PC-3 (cell line): ENCODE measurements around the gene TNNT2. TPM values are rescaled to one million over a fixed set of nuclear protein-coding genes. Genes with fewer than 3 reads are reported as not detected.

Experiments used
- ATAC-seq: fragments of 200-7000 bp; cut with Tn5 transposase; 2 replicates; pipeline ENCODE4 v1.9.1; 2020; ENCODE audit warnings: mild to moderate bottlenecking, moderate library complexity
- BruUV-seq: library from RNA; stranded (reverse); fragments of 400-500 nt; replicated peaks from 2 replicates; lab custom pipeline; 2021; lab: Mats Ljungman, UMichigan
- CTCF ChIA-PET: fragments of 300-600 bp; sonication (Branson Sonifier 250); formaldehyde crosslinking; loops from one replicate; lab custom pipeline; 2022; ENCODE audit warnings: antibody characterized with exemption; lab: Charles Lee
- POLR2A ChIA-PET: fragments of 300-600 bp; sonication (Branson Sonifier 250); formaldehyde crosslinking; loops from one replicate; lab custom pipeline; 2022; ENCODE audit warnings: antibody characterized with exemption; ENCODE audit not compliant: unreplicated experiment; lab: Charles Lee
- DNase-seq: peaks from one replicate; pipeline ENCODE4 v3.0.0-alpha.2; 2015
- H2AFZ ChIP-seq: fragments of 300-600 bp; sonication (generic); 2 replicates; pipeline ENCODE4 v1.6.0; 2016; ENCODE audit warnings: antibody characterized with exemption, low read length
- H3F3A ChIP-seq: fragments of 300-600 bp; sonication (generic); one replicate; pipeline ENCODE4 v1.6.0; 2017; ENCODE audit warnings: antibody characterized with exemption, low read length, control low read depth, mild to moderate bottlenecking; ENCODE audit not compliant: unreplicated experiment
- H3K27ac ChIP-seq: fragments of 300-600 bp; sonication (generic); 2 replicates; pipeline ENCODE4 v1.5.1; 2016; ENCODE audit warnings: mild to moderate bottlenecking, low read length
- H3K27me3 ChIP-seq: fragments of 300-600 bp; sonication (generic); 2 replicates; pipeline ENCODE4 v1.6.1; 2016; ENCODE audit warnings: low read length, mixed read lengths
- H3K36me3 ChIP-seq: fragments of 300-600 bp; sonication (generic); 2 replicates; pipeline ENCODE4 v1.6.1; 2016; ENCODE audit warnings: low read depth, mixed run types, low read length, mixed read lengths
- H3K4me1 ChIP-seq: fragments of 300-600 bp; sonication (generic); 2 replicates; pipeline ENCODE4 v1.5.1; 2016; ENCODE audit warnings: low read length; ENCODE audit not compliant: insufficient read depth
- H3K4me2 ChIP-seq: fragments of 300-600 bp; sonication (generic); 2 replicates; pipeline ENCODE4 v1.6.0; 2016; ENCODE audit warnings: low read length
- H3K4me3 ChIP-seq: fragments of 300-600 bp; sonication (generic); 2 replicates; pipeline ENCODE4 v1.5.1; 2016; ENCODE audit warnings: mild to moderate bottlenecking, low read length, mixed read lengths
- H3K79me2 ChIP-seq: fragments of 300-600 bp; sonication (generic); 2 replicates; pipeline ENCODE4 v1.6.1; 2017; ENCODE audit warnings: low read length, mixed read lengths
- H3K9ac ChIP-seq: fragments of 300-600 bp; sonication (generic); 2 replicates; pipeline ENCODE4 v1.6.0; 2016; ENCODE audit warnings: mild to moderate bottlenecking, low read length
- H3K9me2 ChIP-seq: fragments of 300-600 bp; sonication (generic); replicated peaks from 2 replicates; pipeline ENCODE4 v1.6.1; 2016; ENCODE audit warnings: mixed run types, low read length, mixed read lengths
- H3K9me3 ChIP-seq: fragments of 300-600 bp; sonication (generic); 2 replicates; pipeline ENCODE4 v1.6.1; 2016; ENCODE audit warnings: low read length, mixed read lengths
- H4K20me1 ChIP-seq: fragments of 300-600 bp; sonication (generic); 2 replicates; pipeline ENCODE4 v1.6.1; 2016; ENCODE audit warnings: low read length, mixed read lengths
- CTCF ChIP-seq: fragments of 300-600 bp; sonication (generic); conservative IDR thresholded peaks from 2 replicates; pipeline ENCODE4 v1.5.1; 2017; ENCODE audit warnings: antibody characterized with exemption, low read depth, mild to moderate bottlenecking, low read length
- EZH2 ChIP-seq: fragments of 300-600 bp; sonication (generic); IDR thresholded peaks from one replicate; pipeline ENCODE4 v1.6.1; 2017; ENCODE audit warnings: antibody characterized with exemption, mild to moderate bottlenecking, low read length; ENCODE audit not compliant: unreplicated experiment
- EZH2phosphoT487 ChIP-seq: fragments of 300-600 bp; sonication (generic); IDR thresholded peaks from 2 replicates; pipeline ENCODE4 v1.6.1; 2018; ENCODE audit warnings: mild to moderate bottlenecking, antibody characterized with exemption, low read length, borderline replicate concordance
- intact Hi-C: fragments of 100-400 bp; cut with micrococcal nuclease; formaldehyde crosslinking; loops from 2 replicates; pipeline ENCODE4 v1.9.0; 2023
- total RNA-seq: library from RNA; depleted of rRNA; stranded (reverse); fragments of >200 nt; gene quantifications from 2 replicates; pipeline ENCODE4 v1.2.3, GENCODE V29; 2014

TNNT2 gene
- total RNA-seq, 1 experiment from 2014 or later, result 1.1 TPM

DNA sequence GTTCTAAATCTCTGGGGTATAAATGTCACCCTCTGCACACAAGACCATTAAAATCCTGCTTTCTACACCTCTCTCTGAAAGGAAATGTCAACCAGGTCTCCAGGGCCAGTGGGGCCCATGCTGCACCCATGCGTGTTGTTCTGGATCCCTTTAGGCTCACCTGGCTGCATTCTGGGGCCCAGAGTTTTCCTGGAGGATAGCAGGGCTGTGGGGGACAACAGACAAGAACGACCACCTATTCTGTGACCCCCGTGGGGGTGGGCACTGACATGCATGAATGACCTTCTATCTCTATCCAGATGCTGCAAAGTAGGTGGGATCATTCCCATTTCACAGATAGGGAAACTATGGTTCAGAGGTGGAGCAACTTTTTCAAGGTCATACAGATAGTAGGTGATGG is 41.6 kb downstream of the TNNT2 start:
- H3K4me1 ChIP-seq, result no peaks in the 10 kb centered on the region
- no peak overlapping the region for H3K9ac ChIP-seq
- no peaks in the 10 kb centered on the region for H4K20me1 ChIP-seq
- POLR2A ChIA-PET, result no interaction called here
- TF ChIP-seq CTCF, result no peak
- no peak for TF ChIP-seq EZH2
- TF ChIP-seq EZH2phosphoT487, result no peak
- no TSS peak for BruUV-seq
- H3K27me3 ChIP-seq, result no peaks in the 10 kb centered on the region
- no peaks in the 10 kb centered on the region; the same call in 1 of the 2 replicates for H3K36me3 ChIP-seq
- CTCF ChIA-PET, result no interaction called here
- intact Hi-C loops, result no loop called here
- DNase-seq, result no peak
- H3K4me3 ChIP-seq, result no peak overlapping the region
- ATAC-seq, result no peak
- H3K9me3 ChIP-seq, result no peaks in the 10 kb centered on the region
- no peaks in the 10 kb centered on the region for H3K79me2 ChIP-seq
- H2AFZ ChIP-seq, result no peak overlapping the region
- H3F3A ChIP-seq, result no peaks in the 10 kb centered on the region
- no peak overlapping the region for H3K27ac ChIP-seq
- no peaks in the 10 kb centered on the region for H3K9me2 ChIP-seq
- H3K4me2 ChIP-seq, result no peak overlapping the region

GRCh38 chr1:201335174-201335870 is 42.2 kb downstream of the TNNT2 start:
- H3K27ac ChIP-seq, result no peak overlapping the region
- DNase-seq, result no peak
- no peak overlapping the region for H3K9ac ChIP-seq
- peaks cover 5% of the 10 kb centered on the region; the same call in 1 of the 2 replicates for H3K36me3 ChIP-seq
- no peak overlapping the region for H3K4me3 ChIP-seq
- no peaks in the 10 kb centered on the region for H4K20me1 ChIP-seq
- H3F3A ChIP-seq, result no peaks in the 10 kb centered on the region
- H3K79me2 ChIP-seq, result no peaks in the 10 kb centered on the region
- H2AFZ ChIP-seq, result no peak overlapping the region
- CTCF ChIA-PET, result interaction anchor here (0.6 kb wide), 1 partner anchor 364 kb away, joined by 3 read pairs; no protein-coding TSS in a partner anchor
- no TSS peak for BruUV-seq
- TF ChIP-seq EZH2phosphoT487 (no peak), EZH2 (no peak), CTCF (no peak)
- H3K4me2 ChIP-seq, result no peak overlapping the region
- no peaks in the 10 kb centered on the region for H3K9me3 ChIP-seq
- no peaks in the 10 kb centered on the region for H3K9me2 ChIP-seq
- peak; percentile 2; the same call in 1 of the 2 replicates for ATAC-seq
- POLR2A ChIA-PET, result no interaction called here
- intact Hi-C loops, result no loop called here
- H3K27me3 ChIP-seq, result no peaks in the 10 kb centered on the region
- H3K4me1 ChIP-seq, result no peaks in the 10 kb centered on the region
